Hindlimb muscle (tissue), 1 donor: ENCODE results near the gene OR52I2. TPM values are rescaled to one million over a fixed set of nuclear protein-coding genes. Genes with fewer than 3 reads are reported as not detected.

ENCODE experiments used
- DNase-seq: peaks from one replicate; pipeline ENCODE4 v3.0.0-alpha.2; 2013
- polyA plus RNA-seq: library from polyadenylated mRNA; unstranded; fragments of 120-200 nt; gene quantifications from one replicate; pipeline ENCODE4 v1.2.1, GENCODE V29; 2013; ENCODE audit not compliant: insufficient read length

The OR52I2 gene
- polyA plus RNA-seq, 1 donor: not detected

- peak; percentile 93 for DNase-seq
Observed at GRCh38 chr11:4607781-4608666, 26.5 kb downstream of the OR52I2 start, which contains the start of gene TRIM68. Gene TRIM68 (minus strand): TSS chr11:4608231. CDS start chr11:4605504, 2,727 bp downstream.

- DNase-seq: no peak
Observed at GRCh38 chr11:4610258-4610935, 28.9 kb downstream of the OR52I2 start.

GRCh38 chr11:4611986-4612385 lies 30.4 kb downstream of the OR52I2 start:
- DNase-seq: no peak

GRCh38 chr11:4615856-4616444 lies 34.4 kb downstream of the OR52I2 start:
- no peak for DNase-seq

GRCh38 chr11:4619514-4619913 lies 38.0 kb downstream of the OR52I2 start:
- no peak for DNase-seq

- DNase-seq: no peak
Observed at GRCh38 chr11:4626207-4627099, 44.9 kb downstream of the OR52I2 start.

GRCh38 chr11:4636136-4636535 lies 54.6 kb downstream of the OR52I2 start:
- no peak for DNase-seq

- peak; percentile 60 for DNase-seq
Observed at GRCh38 chr11:4636962-4637661, 55.6 kb downstream of the OR52I2 start, which contains the start of gene OR51D1. Gene OR51D1 (plus strand): TSS chr11:4637477. CDS start chr11:4639791, 2,314 bp downstream.

GRCh38 chr11:4637662-4638047 lies 56.1 kb downstream of the OR52I2 start:
- DNase-seq: no peak

GRCh38 chr11:4639931-4640330 lies 58.4 kb downstream of the OR52I2 start:
- no peak for DNase-seq

GRCh38 chr11:4641501-4641900 lies 60.0 kb downstream of the OR52I2 start:
- no peak for DNase-seq

- DNase-seq: no peak
Observed at GRCh38 chr11:4642043-4642442, 60.5 kb downstream of the OR52I2 start.

Other genes with a start within 250 kb of the OR52I2 start
- not detected for gene OR52B4, start 213.4 kb upstream of the OR52I2 start, polyA plus RNA-seq
- 8.1 TPM for gene TRIM21, start 188.0 kb upstream of the OR52I2 start, polyA plus RNA-seq
- gene OR52K2, start 132.4 kb upstream of the OR52I2 start, polyA plus RNA-seq: not detected
- gene OR52K1, start 99.1 kb upstream of the OR52I2 start, polyA plus RNA-seq: 0.12 TPM
- not detected for gene OR52M1, start 36.6 kb upstream of the OR52I2 start, polyA plus RNA-seq
- gene OR52I1, start 12.3 kb downstream of the OR52I2 start, polyA plus RNA-seq: not detected
- 8.6 TPM for gene TRIM68, start 26.5 kb downstream of the OR52I2 start, polyA plus RNA-seq
- gene OR51D1, start 55.7 kb downstream of the OR52I2 start, polyA plus RNA-seq: not detected
- 1.7 TPM for gene OR51E1, start 62.2 kb downstream of the OR52I2 start, polyA plus RNA-seq
- gene OR51E2, start 116.1 kb downstream of the OR52I2 start, polyA plus RNA-seq: 0.76 TPM
- not detected for gene MMP26, start 123.0 kb downstream of the OR52I2 start, polyA plus RNA-seq
- not detected for gene OR51F1, start 188.2 kb downstream of the OR52I2 start, polyA plus RNA-seq
- not detected for gene OR52R1, start 222.6 kb downstream of the OR52I2 start, polyA plus RNA-seq
- gene OR51F2, start 239.6 kb downstream of the OR52I2 start, polyA plus RNA-seq: not detected